Ramos (cell line): ENCODE results near the gene REN.

ENCODE experiments used
- in situ Hi-C: fragments of 300-500 bp; cut with MboI; formaldehyde crosslinking; loops from one replicate; pipeline ENCODE4 v1.14.3; 2022; ENCODE audit warnings: low sequenced_read_pairs; ENCODE audit not compliant: unreplicated experiment

Gene REN

DNA sequence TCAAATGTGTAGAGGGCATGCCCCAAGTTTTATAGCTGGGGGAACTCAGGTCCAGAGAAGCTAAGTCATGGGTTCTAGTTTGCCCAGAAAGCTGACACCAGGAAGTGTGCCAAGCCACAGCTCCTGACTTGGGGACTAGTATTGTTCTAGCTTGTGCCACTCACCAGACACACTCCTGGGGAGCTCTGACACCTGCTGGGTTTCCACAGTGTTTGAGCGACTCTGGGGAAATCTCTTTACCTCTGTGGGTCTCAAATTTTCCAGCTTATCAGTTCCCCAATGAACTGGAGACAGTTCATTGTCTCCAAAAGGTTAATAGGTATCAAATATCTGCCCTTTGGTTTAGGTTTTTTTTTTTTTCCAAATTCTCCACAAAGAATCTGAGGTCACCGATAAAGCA is 25.9 kb upstream of the REN start:
- in situ Hi-C loops, result no loop called here

- in situ Hi-C loops, result no loop called here
Measured at GRCh38 chr1:204191456-204191855, 25.3 kb upstream of the REN start.

DNA sequence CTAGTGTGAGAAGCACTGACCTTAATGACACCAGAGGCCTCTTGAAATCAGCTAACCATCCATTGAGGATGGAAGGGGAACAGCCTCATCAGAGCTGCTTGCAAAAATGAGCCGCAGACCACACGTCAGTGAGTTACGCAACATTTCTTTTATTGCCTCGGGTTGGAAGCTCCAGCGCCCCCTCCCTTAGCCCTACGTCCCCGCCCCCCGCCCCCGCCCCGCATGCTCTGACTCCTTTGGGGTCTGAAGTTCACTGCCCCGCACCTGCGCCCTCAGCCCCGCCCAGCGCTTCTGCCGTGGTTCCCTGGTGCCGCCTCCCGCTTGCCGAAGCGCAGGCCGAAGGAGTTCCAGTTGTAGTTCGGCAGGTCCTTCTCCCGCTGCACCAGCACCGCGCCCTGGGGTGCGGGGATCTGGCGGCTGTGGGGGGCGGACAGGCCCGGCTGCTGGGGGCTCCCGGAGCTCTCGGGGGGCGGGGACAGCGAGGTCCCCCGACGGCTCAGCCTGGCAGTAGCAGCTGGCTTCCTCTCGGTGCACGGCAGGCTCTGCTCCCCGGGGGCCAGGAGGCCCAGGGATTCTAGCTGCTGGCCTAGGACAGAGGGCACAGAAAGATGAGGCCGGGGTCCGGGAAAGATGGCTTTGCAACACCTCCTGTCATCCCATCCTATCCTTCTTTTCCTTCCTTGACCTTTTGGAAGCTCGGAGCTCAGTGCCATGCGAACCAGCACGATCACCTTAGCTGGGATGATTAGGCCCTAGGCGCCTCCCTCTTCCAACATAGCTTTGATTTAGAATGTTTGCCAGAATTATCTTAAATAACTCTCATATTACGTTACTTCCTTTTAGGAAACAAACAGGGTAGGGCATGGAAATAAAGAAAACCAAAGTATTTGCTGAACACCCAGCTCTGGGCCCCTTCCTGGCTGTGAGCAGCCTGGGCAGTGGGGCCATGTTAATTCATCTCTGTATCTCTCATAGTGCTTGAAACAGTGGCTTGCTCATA is 24.4 kb upstream of the REN start:
- in situ Hi-C loops, result no loop called here

- in situ Hi-C loops, result no loop called here
Measured at GRCh38 chr1:204188959-204189639, 23.0 kb upstream of the REN start.

DNA sequence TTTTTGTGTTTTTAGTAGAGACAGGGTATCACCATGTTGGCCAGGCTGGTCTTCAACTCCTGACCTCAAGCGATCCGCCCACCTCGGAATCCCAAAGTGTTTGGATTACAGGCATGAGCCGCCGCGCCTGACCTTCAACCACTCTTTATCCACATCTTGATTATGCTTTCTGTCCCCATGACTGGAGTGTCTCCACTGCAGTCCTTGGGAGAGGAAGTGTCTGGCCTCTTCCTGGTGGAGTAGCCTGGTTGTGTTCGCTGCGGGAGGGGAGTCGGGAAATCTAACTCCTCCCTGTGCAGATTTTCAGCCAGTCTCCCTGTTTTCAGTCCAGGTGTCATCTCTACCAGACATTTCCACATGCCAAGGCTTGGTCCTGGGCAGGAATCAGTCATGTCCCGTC is 20.5 kb upstream of the REN start:
- in situ Hi-C loops, result no loop called here

DNA sequence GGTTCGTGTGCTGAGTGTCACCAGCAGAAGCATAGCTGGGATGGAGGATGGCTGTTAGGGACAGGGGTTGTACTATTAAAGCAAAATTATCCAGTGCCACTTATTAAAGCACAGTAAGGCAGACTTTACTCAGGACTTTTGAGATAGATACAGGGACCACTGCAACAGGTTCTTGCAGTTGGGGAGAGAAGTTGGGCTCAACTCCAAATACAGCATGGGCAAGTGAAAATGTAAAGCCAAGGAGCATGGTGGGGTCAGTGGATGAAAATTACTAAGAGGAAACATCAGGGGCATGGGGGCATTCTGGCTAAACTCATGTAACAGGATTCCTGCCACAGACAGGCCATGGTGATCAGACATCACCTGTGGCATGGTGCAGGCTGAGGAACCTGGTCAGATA is 15.0 kb upstream of the REN start:
- in situ Hi-C loops, result no loop called here

- in situ Hi-C loops, result no loop called here
Measured at GRCh38 chr1:204180133-204180532, 14.0 kb upstream of the REN start.

- in situ Hi-C loops, result no loop called here
Measured at GRCh38 chr1:204178487-204179281, 12.5 kb upstream of the REN start.

DNA sequence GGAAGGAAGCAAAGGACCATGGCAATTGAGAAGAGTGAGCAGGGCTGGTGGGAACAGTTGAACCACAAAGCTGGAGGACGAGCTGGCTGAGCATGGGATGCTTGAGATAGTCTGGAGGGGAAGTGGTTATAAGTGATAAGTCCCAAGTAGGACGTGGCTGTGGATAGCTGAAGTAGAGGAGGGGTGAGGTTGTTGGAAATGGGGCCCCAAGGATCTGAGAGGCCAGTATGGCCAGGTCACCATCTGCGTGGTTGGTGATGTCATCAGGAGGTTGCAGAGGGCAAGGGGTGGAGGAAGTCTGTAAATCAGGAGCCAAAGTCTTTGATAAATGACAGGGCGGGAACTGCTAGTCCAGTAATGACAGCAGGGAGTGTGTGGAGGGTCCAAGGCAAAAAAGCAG is 11.0 kb upstream of the REN start:
- in situ Hi-C loops, result no loop called here

- in situ Hi-C loops, result no loop called here
Measured at GRCh38 chr1:204176049-204176448, 9.9 kb upstream of the REN start.

DNA sequence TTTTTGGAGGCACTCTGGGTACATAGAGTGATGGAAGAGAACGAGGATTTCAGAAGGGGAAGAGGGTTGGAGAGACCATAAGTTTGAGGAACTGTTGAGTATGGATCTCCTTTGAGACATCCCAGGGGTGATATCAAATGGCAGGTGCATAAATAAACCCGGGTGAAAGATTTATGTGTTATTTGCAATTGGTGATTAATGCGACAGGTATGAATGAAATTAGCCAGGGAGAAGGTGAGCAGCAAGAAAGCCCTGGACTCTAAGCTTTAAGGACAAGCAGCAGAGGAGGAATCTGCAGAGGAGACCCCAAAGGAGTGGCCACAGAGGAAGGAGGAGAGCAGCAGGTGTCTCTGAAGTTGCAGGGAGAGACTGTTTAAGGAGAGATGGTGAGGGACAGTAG is 8.8 kb upstream of the REN start:
- in situ Hi-C loops, result no loop called here

GRCh38 chr1:204172404-204173029 is 6.4 kb upstream of the REN start:
- in situ Hi-C loops, result no loop called here

DNA sequence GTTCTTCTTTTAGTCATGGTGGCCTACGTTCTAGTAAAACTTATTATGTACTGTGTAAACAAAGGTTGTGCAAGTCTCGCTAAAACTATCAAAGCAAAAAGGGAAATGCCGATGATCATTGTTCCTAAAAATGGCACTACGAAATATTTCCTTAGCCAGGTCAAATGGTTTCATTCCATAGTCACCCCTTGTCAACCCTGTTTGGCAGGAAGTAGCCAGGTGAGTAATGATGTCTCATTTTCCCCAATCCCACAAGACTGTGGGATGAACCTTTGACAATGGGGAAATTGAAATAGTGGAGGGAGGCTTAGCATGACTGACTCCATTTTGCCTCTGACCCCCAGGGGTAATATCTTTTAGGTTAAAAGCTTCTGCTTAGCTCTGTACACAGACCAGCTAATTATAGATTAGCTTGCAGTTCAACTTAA is 5.6 kb upstream of the REN start:
- in situ Hi-C loops, result no loop called here

- in situ Hi-C loops, result no loop called here
Measured at GRCh38 chr1:204170494-204171155, 4.5 kb upstream of the REN start.

DNA sequence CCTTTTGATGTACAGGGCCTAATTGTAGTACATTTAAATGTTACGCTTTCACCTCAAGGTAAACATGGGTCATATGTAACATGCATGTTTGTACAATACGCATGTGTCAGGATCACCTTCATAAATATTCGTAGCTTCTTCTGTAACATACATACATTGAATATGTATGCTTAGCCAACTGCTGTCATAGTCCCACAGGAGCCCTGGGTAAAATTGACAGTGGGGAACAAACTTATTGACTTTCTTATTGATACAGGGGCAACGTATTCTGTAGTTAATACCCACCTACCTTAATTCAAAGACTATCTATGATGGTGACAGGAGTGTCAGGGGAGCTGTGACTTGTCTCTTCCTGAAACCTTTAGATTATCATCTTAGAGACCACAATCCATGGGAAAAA is 3.7 kb upstream of the REN start:
- in situ Hi-C loops, result loop anchor here (5.0 kb wide), 1 partner anchor 192 kb away; no protein-coding TSS in a partner anchor

DNA sequence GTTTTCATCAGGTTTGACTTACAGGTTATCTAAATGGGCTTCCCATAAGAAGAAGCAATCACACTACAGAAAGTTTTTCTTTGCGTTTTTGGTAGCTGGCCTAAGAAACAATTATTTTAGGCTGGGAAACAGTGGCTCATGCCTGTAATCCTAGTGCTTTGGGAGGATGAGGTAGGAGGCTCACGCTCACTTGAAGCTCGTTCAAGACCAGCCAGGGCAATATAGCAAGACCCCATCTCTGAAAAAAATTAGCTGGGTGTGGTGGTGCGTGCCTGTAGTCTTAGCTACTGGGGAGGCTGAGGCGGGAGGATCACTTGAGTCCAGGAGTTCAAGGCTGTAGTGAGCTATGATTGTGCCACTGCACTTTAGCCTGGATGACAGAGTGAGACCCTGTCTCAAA is 1.6 kb upstream of the REN start:
- in situ Hi-C loops, result loop anchor here (5.0 kb wide), 1 partner anchor 195 kb away; no protein-coding TSS in a partner anchor

DNA sequence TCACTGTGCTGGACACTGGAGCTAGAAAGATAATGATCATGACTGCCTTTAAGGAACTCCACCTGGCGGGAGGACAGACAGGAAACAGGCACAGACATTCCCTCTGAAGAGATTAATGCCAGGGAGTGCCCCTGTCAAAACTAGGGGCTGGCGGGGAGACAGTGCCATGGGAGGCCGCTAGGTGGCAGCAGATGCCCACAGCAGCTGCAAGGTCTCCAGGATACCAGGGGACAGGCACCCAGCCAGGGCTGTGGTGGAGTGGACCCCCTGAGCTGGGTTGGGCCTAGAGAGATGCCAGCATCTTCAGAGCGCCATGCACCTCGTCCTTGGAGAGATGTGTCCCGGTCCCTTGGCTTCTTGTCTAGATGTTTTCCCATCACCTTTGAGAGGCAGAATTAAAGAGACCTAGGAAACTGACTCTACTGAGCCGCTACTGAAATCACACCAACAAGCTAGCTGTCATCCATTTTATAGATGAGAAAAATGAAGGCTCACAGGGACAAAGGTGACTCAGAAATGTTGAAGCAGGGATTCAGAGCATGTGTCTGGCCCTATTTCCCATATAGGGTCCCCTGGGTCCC is 3.6 kb downstream of the REN start:
- in situ Hi-C loops, result no loop called here

- in situ Hi-C loops, result no loop called here
Measured at GRCh38 chr1:204161609-204162493, 4.3 kb downstream of the REN start.
